ENCODE results near the gene RANBP3.
"Not testable (repeated sequence)": the region's sequence is repeated elsewhere in the genome, so short reads cannot be mapped to it uniquely, and the experiment has no call there.

RANBP3 gene

DNA sequence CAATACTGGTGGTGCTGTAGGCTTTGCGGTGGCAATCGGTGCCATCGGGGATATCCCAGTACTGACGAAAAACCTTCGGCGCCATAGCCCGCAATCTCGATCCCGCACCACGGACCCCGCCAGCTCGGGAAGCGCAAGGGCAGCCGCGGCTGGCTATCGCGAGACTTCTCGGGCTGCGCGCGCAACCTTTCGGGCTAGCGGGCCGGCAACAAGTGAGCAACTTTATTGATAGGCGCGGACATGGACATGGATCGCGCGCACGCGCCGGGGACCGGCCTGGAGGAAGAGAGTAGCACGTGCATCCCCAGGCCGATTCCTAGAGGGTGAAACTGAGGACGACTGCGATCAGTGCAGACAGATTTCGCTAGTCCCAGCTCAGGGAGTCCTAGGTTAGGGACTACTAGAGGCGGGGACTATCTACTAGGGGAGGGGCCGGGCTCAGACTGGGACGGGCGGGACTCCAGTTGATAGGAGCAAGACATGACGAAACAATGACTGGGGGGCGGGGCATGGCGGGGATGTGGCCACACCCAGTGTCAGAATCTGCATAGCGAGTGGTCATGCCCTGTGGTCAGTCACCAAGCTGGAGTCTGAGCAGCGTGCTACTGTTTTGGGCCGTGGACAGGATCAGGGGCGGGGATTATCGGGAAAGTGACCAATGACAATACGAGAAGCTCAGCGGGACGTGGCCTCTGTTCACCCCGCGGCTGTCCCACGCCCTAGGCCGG lies 74.2 kb downstream of the RANBP3 start, which contains the start of gene NDUFA11:
Gene NDUFA11 (minus strand): TSS at position 167 of the 728 bp plus-strand sequence. CDS start 82 bp downstream, at position 85.
- peak; percentile 94 for DNase-seq (ENCODE audit: low spot score)

GRCh38 chr19:5903056-5903623 lies 74.8 kb downstream of the RANBP3 start:
- DNase-seq (ENCODE audit: low spot score), result no peak

DNA sequence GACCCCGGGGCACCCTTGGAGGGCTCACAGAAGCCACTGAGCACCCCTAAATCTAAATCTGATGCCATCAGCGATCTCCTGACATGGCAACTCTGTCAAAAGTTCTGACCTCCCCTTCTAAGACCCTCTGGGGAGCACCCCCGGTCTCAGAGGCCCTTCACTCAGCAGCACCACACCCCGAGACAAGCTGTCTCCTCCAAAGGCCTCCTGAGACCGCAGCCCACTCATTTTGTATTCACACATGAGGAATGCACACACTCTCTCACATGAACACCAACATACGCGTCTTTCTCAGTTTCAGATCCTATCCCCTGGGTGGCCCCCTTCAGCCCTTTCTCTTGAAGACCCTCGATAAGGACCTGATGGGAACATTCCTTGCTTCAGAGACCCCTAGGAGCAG lies 77.0 kb downstream of the RANBP3 start:
- no peak for DNase-seq (ENCODE audit: low spot score)

GRCh38 chr19:5899728-5900526 lies 78.0 kb downstream of the RANBP3 start:
- no peak for DNase-seq (ENCODE audit: low spot score)

DNA sequence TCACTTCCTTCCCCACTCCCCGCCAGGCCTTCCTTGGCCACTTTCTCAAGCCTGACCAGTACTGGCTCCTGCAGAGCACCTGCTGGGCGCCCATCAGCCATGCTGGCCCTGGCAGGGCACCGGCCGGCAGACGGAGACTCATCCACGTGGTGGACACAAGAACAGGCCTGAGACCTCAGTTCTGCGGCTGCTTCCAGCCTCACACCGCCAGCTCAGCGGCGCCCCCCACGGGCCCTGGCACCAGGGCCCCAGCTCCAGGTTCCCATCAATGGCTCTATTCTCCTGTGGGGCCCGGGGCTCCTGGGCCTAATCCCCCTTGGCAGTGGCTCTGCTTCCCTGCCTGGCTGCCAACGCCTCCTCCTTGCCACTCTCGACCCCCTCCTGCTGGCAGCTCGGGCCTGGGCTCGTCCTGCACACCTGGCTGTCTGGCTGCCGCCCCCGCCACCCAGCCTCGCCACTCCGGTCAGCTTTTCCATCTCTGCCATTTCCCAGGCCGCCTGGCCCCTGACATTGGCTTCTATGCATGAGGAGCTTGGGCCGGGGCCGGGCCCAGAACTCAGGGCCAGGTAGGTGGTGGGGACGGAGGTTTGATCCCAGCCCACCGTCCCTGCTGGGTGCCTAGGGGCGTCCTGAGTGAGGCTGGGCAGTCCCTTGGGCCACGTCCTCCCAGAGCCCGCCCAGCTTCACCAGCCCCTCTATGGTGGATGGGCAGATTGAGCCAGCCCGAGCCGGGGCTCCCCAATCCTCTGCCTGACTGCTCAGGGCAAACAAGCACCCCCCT lies 80.6 kb downstream of the RANBP3 start:
- no peak for DNase-seq (ENCODE audit: low spot score)

GRCh38 chr19:5896365-5897076 lies 81.4 kb downstream of the RANBP3 start:
- DNase-seq (ENCODE audit: low spot score), result no peak

- DNase-seq (ENCODE audit: low spot score), result no peak
Measured at GRCh38 chr19:5895890-5896289, 82.0 kb downstream of the RANBP3 start.

- no peak for DNase-seq (ENCODE audit: low spot score)
Measured at GRCh38 chr19:5895409-5895808, 82.5 kb downstream of the RANBP3 start.

GRCh38 chr19:5894704-5895349 lies 83.1 kb downstream of the RANBP3 start:
- DNase-seq (ENCODE audit: low spot score), result no peak

- no peak for DNase-seq (ENCODE audit: low spot score)
Measured at GRCh38 chr19:5893907-5894703, 83.8 kb downstream of the RANBP3 start.

GRCh38 chr19:5893296-5893903 lies 84.5 kb downstream of the RANBP3 start:
- no peak for DNase-seq (ENCODE audit: low spot score)

- no peak for DNase-seq (ENCODE audit: low spot score)
Measured at GRCh38 chr19:5892772-5893275, 85.1 kb downstream of the RANBP3 start.

- no peak for DNase-seq (ENCODE audit: low spot score)
Measured at GRCh38 chr19:5891938-5892771, 85.8 kb downstream of the RANBP3 start.

DNA sequence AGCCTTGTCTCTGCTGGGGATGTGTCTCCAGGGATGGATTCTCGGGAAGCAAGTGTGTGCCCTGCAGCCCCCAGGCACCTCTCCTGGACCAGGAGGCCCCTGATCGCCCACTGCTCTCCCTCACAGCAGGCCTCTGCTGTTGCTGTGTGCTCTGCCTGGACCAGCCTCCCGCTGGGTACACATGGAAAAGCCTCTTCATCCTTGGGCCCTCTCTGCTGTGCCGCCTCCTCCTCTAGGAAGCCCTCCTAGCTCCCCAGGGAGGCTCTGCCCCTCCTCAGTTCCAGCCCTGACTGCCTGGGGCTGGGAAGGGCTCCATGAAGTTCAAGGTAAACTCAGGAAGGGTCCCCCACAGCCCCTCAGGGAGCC lies 86.4 kb downstream of the RANBP3 start:
- DNase-seq (ENCODE audit: low spot score), result no peak

DNA sequence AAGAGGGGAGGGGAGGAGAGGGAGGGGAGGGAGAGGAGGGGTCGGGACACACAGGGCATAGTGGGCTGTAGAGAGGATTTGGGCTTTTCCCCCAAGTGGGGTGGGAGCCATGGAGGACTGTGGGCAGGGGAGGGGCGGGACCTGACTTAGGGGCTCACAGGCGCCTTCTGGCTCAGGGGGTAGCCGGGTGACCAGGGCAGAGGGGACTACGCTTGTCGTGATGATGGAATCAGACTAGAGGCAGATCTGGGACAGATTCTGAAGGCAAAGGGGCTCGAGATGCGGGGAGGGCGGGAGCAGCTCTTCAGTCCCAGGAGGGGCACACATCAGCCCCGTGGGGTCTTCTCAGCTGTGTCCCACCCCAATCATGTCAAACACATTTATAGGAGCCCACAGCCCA lies 87.8 kb downstream of the RANBP3 start:
- DNase-seq (ENCODE audit: low spot score), result no peak

GRCh38 chr19:5889288-5889971 lies 88.5 kb downstream of the RANBP3 start:
- no peak for DNase-seq (ENCODE audit: low spot score)

DNA sequence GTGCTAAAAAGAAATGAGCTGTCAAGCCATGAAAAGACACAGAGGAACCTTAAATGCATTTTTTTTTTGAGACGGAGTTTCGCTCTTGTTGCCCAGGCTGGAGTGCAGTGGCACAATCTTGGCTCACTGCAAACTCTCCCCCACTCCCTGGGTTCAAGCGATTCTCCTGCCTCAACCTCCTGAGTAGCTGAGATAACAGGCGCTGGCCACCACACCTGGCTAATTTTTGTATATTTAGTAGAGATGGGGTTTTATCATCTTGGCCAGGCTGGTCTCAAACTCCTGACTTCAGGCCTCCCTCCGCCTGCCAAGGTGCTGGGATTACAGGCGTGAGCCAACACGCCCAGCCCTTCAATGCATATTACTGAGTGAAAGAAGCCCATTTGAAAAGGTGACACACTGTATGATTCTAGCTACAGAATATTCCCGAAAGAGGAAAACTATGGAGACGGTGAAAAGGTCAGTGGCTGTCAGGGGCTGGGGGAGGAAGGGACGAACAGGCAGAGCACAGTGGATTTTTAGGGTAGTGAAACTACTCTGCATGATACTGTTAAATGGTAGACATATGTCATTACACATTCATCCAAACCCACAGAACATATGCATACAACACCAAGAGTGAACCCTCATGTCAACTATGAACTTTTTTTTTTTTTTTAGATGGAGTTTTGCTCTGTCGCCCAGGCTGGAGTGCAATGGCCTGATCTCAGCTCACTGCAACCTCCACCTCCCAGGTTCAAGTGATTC lies 93.7 kb downstream of the RANBP3 start:
- not testable (repeated sequence) for DNase-seq (ENCODE audit: low spot score)
